Stimulated activated CD4-positive, alpha-beta T cell treated with anti-CD3 and anti-CD28 coated beads, Interleukin-12 subunit alpha, Interleukin-12 subunit beta, amount 100 ng/mL, for 4 hours (primary cell): ENCODE measurements around the gene PC.

Experiments
- DNase-seq: peaks from one replicate; pipeline ENCODE4 v3.0.0-alpha.2; 2020

The PC gene

GRCh38 chr11:66880496-66881450 is 77.4 kb downstream of the PC start:
- DNase-seq: no peak

DNA sequence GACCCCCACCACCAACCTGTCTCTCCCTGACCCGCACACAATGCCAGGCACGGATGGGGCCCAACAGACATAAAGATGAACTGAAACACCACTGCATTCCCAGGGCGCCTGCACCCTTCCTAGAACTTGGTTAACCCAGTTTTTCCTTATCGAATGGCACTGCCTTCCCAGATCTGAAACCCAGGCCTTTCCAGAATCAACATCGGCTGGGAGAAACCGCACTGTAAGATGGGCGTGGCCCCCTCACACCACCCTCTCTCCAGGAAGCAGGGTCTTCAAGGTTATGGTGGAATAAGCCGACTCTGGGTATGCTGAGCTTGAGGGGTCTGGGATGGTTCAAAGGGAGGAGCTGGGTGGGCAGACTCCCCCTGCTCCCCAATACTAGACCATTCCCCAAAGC is 78.2 kb downstream of the PC start:
- DNase-seq: no peak

GRCh38 chr11:66879583-66879982 is 78.6 kb downstream of the PC start:
- no peak for DNase-seq

GRCh38 chr11:66879000-66879399 is 79.2 kb downstream of the PC start:
- DNase-seq: no peak

DNA sequence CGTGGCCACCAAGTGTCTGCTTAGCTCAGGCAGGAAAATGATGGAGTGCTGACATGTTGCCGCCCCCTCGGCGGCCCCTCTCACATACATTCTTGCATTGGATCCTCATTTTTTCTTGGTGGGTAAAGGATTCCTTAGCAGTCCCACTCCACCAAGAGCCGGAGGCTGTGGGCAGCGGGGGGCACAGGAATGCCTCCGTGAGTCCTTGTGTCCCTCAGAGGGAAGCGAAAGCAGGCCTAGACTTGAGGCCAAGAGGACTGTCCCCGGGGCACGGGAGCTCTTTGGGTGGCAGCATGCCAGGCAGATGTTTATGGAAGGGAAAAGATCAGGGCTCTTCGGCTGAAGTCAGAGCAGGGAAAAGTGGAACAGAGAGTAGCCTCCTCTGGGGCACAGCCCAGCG is 79.7 kb downstream of the PC start:
- no peak for DNase-seq

GRCh38 chr11:66877588-66878385 is 80.4 kb downstream of the PC start:
- DNase-seq: no peak

DNA sequence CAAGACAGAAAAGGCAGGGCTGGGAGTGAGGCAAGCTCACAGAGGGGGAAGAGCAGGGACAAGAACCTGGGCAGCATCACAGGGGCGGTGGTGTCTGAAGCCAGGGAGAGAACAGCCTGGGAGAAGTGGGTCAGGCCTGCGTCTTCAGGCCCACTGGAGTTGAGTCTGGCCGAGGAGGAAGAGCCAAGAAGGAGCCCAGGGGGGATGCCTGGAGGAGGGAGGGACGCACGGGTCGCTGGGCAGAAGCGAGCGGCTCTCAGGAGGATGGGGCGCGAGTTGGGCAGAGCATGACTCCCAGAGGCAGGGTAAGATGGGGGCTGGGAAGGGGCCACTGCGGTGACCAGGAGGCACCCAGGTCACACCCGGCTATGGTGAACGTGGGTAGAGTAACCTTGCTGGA is 82.8 kb downstream of the PC start:
- no peak for DNase-seq

- no peak for DNase-seq
Measured at GRCh38 chr11:66874232-66874631, 84.0 kb downstream of the PC start.

DNA sequence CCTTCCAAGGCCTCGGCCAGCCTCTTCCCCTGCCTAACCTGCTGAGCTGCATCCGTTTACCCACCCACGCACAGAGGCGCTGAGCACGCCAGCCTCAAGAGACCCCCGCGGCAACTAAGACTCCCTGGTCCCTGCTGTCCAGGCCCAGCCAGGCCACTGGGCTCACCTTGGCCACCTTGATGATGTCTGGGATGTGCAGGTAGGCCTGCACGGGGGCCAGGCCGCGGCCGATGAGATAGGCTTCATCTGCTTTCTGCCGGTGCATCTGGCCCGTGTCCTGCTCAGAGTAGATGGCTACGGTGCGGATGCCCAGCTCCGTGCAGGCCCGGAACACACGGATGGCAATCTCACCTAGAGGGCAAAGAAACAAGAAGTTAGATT is 86.7 kb downstream of the PC start:
- no peak for DNase-seq

DNA sequence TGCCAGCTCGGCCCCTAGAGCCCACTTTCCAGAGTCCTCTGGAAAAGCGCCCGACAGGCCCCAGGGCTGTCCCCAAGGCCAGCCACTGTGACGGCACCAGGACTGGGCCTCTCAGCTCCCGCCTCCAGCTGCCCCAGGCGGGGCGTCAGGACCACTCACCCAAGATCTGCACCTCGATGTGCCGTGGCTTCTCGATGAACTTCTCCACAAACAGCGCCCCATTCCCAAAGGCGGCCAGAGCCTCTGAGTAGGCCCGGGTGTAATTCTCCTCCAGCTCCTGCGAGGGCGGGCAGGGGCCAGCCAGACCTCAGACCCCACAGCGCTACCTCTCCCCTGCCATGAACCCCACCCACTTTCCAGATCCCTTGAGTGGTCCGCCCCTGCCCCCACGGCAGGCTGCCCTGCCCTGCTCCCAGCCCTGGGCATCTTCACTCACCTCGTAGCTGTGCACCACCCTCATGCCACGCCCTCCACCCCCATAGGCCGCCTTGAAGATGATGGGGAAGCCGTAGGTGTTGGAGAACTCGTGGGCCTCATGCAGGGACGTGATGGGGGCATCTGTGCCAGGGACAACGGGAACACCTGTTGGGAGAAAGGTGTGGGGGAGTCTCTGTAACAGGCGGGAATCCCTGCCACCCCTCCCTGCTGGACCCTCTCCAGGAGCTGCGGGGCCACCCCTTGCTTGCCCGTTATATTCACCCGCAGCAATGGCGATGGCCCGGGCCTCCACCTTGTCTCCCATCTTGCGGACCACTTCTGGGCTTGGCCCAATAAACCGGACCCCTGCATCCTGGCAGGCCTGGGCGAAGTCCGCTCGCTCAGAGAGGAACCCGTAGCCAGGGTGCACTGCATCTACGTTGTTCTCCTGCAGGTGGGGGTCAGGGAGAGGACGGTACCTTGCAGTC is 87.3 kb downstream of the PC start:
- no peak for DNase-seq

DNA sequence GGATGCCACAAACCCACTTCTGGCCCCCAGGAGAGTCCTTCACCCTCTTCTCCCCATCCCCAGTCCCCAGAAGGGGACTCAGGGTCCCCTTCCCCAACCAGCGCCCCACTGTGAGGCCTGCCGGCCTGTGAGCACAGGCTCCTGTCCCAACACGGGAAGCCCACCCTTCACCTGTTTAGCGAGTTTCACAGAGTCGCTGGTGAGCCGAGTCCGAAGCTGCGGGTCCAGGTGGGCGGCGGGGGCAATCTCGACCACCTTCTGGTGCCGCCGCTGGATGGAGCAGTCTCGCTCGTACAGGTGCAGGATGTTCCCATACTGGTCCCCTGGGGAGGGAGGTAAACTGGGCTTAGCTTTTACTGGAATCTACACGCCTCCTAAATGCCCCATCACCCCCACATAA is 88.1 kb downstream of the PC start:
- no peak for DNase-seq

DNA sequence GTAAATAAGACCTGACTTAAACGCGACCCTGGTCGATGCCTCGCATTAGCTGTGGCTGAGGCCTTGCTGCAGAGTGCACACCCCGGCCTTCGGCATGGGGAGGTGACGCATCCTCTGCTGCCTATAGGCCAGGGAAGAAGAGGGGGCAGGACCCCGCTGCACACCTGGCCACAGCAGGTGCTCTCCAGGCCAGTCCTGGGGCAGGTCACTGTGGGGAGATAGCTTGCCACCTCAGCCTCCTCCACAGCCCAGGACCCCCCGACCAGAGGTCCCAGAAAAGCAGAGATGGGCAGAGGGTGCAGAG is 88.7 kb downstream of the PC start:
- no peak for DNase-seq

GRCh38 chr11:66868726-66869566 is 89.2 kb downstream of the PC start:
- DNase-seq: peak; percentile 74

GRCh38 chr11:66868082-66868725 is 90.0 kb downstream of the PC start:
- no peak for DNase-seq

GRCh38 chr11:66867425-66868040 is 90.7 kb downstream of the PC start:
- DNase-seq: no peak

DNA sequence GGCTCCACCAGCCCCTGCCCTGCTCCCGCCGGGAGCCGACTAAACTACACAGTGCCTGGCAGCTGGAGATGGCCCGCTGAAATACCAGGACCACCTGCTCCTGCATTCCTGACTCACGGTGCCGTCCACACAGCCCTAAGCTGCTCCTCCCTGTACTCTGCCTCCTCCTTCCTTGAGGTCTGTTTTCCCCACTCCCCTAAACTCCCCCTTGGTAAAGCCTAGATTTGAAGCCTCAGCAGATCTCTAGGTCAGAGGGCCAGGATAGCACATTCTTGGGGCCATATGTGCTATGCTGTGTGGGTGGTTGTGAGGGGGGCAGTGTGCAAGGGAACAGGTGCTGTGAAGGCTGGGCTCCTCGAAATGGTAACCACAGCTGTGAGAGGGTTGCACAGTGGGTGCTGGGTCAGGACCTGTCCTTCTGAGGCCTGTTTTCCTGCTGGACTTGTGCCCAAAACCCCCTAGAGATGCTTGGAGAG is 91.6 kb downstream of the PC start:
- DNase-seq: no peak

DNA sequence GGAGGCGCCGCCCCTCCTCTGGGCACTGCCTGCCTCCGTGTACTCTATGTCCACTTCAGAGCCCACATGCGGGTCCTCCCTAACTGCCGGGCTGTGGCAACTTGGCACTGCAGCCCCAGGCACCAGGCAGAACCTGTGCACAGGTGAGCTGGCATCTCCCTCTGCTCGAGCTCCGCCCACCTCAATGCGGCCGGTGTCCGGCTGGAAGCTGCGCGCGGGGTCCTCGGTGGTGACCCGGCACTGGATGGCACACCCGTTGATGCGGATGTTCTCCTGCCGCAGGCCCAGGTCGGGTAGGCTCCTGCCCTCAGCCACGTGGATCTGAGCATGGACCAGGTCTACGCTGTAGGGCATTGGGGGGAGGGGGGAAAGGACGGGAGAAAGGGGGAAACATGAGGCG is 92.2 kb downstream of the PC start:
- no peak for DNase-seq

DNA sequence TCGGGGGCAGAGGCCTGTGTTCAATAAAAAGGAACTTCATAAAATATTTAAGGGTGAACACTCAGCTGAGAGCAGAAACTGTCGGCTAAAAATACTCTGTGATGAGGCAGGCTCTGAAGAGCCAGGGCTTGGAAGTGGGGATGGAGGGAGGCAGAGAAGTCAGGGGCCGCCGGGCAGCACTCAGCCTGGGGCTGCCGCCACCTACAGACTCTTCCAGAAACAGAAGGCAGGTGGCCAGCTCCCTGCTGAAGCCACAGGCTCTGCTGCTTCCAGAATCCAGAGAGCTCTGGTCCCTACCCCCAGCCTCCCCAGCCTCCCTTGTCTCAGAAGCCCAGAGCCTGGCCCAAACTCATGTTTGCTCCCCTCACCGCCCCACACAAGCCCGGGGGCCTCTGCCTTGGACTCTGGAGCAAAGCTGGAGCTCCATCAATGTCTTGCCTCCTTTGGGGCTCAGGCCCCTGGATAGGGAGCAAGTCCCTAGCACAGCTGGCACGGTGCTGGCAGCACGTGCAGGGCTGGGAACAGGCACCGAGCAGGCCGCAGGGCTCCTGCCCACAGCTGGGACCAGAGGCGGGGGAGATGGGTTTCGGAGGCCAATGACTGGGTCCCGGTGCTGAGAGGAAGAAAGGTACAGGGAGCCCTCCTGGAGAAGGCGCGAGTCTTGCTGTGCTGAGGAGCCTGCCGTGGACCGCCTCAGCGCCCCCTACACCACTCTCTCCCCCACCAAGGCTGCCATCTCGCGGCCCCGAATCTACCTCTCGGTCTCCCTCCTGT is 93.1 kb downstream of the PC start:
- DNase-seq: no peak

DNA sequence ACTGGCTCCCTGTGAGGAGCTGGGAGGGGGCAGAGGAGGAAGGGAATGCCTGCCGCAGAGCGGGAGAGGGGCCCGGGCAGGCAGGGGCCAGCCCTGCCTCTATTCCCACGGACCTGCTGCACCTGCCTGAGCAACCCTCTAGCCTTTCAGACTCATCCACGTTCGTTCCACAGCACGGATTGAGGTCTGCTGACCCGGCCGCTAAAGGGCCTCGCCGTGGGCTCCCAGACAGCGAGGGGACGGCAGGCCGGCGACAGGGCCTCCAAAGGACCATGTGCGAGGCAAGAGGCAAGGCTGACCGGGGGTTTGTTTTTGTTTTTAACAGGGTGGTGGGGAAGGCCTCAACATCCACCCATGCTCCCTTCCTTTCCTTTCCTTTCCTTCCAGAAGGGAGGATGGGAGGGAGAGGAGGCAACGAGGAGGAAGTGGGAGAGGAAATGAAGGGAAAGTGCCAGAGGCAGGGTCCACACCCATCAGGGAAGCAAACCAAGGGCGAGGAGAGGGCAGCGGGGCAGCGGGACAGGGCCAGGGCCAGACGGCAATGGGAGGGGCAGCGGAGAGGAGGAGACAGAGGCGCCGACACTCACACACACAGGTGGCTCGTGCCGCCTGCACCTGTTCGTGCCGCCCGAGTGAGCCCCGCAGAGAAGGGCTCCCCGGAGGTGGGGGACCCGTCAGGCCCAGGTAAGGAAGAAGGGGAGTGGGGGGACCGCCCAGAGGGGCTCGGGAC is 93.8 kb downstream of the PC start:
- no peak for DNase-seq
